ENCODE results near the gene F8. TPM values are rescaled to one million over a fixed set of nuclear protein-coding genes. Genes with fewer than 3 reads are reported as not detected.
"Not testable (repeated sequence)": the region's sequence is repeated elsewhere in the genome, so short reads cannot be mapped to it uniquely, and the experiment has no call there.

The F8 gene
- total RNA-seq, 1 donor from 2014 or later, result 1.8 TPM

- no peaks in the 10 kb centered on the region for H3K9me3 Mint-ChIP-seq (ENCODE audit: unreplicated experiment)
- H3K27ac Mint-ChIP-seq (ENCODE audit: unreplicated experiment), result no peak overlapping the region
- H3K4me3 Mint-ChIP-seq (ENCODE audit: unreplicated experiment), result no peak overlapping the region
- DNase-seq, result no peak
- H3K4me1 Mint-ChIP-seq (ENCODE audit: low read depth, unreplicated experiment), result no peaks in the 10 kb centered on the region
- TF ChIP-seq, protein P1, sequence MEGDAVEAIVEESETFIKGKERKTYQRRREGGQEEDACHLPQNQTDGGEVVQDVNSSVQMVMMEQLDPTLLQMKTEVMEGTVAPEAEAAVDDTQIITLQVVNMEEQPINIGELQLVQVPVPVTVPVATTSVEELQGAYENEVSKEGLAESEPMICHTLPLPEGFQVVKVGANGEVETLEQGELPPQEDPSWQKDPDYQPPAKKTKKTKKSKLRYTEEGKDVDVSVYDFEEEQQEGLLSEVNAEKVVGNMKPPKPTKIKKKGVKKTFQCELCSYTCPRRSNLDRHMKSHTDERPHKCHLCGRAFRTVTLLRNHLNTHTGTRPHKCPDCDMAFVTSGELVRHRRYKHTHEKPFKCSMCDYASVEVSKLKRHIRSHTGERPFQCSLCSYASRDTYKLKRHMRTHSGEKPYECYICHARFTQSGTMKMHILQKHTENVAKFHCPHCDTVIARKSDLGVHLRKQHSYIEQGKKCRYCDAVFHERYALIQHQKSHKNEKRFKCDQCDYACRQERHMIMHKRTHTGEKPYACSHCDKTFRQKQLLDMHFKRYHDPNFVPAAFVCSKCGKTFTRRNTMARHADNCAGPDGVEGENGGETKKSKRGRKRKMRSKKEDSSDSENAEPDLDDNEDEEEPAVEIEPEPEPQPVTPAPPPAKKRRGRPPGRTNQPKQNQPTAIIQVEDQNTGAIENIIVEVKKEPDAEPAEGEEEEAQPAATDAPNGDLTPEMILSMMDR (IDR thresholded peaks at IDR 0.05; ENCODE audit: partially characterized antibody, unreplicated experiment), result no peak
- H3K36me3 Mint-ChIP-seq (ENCODE audit: unreplicated experiment), result no peaks in the 10 kb centered on the region
- H3K27me3 Mint-ChIP-seq (ENCODE audit: unreplicated experiment), result no peaks in the 10 kb centered on the region
Measured at GRCh38 chrX:154828016-154828408, 194.5 kb downstream of the F8 start.

GRCh38 chrX:154827194-154828015, 195.1 kb downstream of the F8 start:
- H3K36me3 Mint-ChIP-seq (ENCODE audit: unreplicated experiment), result no peaks in the 10 kb centered on the region
- TF ChIP-seq, protein P1 (IDR thresholded peaks at IDR 0.05; ENCODE audit: partially characterized antibody, unreplicated experiment), result no peak
- no peak overlapping the region for H3K27ac Mint-ChIP-seq (ENCODE audit: unreplicated experiment)
- H3K4me1 Mint-ChIP-seq (ENCODE audit: low read depth, unreplicated experiment), result no peaks in the 10 kb centered on the region
- no peaks in the 10 kb centered on the region for H3K9me3 Mint-ChIP-seq (ENCODE audit: unreplicated experiment)
- H3K4me3 Mint-ChIP-seq (ENCODE audit: unreplicated experiment), result no peak overlapping the region
- H3K27me3 Mint-ChIP-seq (ENCODE audit: unreplicated experiment), result no peaks in the 10 kb centered on the region
- DNase-seq, result no peak

DNA sequence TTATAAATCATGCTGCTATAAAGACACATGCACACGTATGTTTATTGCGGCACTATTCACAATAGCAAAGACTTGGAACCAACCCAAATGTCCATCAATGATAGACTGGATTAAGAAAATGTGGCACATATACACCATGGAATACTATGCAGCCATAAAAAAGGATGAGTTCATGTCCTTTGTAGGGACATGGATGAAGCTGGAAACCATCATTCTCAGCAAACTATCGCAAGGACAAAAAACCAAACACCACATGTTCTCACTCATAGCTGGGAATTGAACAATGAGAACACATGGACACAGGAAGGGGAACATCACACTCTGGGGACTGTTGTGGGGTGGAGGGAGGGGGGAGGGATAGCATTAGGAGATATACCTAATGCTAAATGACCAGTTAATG, 196.9 kb downstream of the F8 start:
- not testable (repeated sequence) for H3K27me3 Mint-ChIP-seq (ENCODE audit: unreplicated experiment); H3K4me3 Mint-ChIP-seq (ENCODE audit: unreplicated experiment); H3K27ac Mint-ChIP-seq (ENCODE audit: unreplicated experiment); DNase-seq; H3K9me3 Mint-ChIP-seq (ENCODE audit: unreplicated experiment); H3K36me3 Mint-ChIP-seq (ENCODE audit: unreplicated experiment); H3K4me1 Mint-ChIP-seq (ENCODE audit: low read depth, unreplicated experiment)

- no peak overlapping the region for H3K27ac Mint-ChIP-seq (ENCODE audit: unreplicated experiment)
- no peak for DNase-seq
- H3K9me3 Mint-ChIP-seq (ENCODE audit: unreplicated experiment), result no peaks in the 10 kb centered on the region
- TF ChIP-seq, protein P1 (IDR thresholded peaks at IDR 0.05; ENCODE audit: partially characterized antibody, unreplicated experiment), result no peak
- H3K4me3 Mint-ChIP-seq (ENCODE audit: unreplicated experiment), result no peak overlapping the region
- H3K4me1 Mint-ChIP-seq (ENCODE audit: low read depth, unreplicated experiment), result no peaks in the 10 kb centered on the region
- H3K27me3 Mint-ChIP-seq (ENCODE audit: unreplicated experiment), result no peaks in the 10 kb centered on the region
- H3K36me3 Mint-ChIP-seq (ENCODE audit: unreplicated experiment), result no peaks in the 10 kb centered on the region
Measured at GRCh38 chrX:154824638-154825037, 197.9 kb downstream of the F8 start.

GRCh38 chrX:154822029-154822428, 200.5 kb downstream of the F8 start:
- TF ChIP-seq, protein P1 (IDR thresholded peaks at IDR 0.05; ENCODE audit: partially characterized antibody, unreplicated experiment), result no peak
- no peak overlapping the region for H3K4me3 Mint-ChIP-seq (ENCODE audit: unreplicated experiment)

More at GRCh38 chrX:154822029-154822428, 200.5 kb downstream of the F8 start:
- no peaks in the 10 kb centered on the region for H3K4me1 Mint-ChIP-seq (ENCODE audit: low read depth, unreplicated experiment)
- H3K36me3 Mint-ChIP-seq (ENCODE audit: unreplicated experiment), result no peaks in the 10 kb centered on the region
- H3K27me3 Mint-ChIP-seq (ENCODE audit: unreplicated experiment), result no peaks in the 10 kb centered on the region
- no peak overlapping the region for H3K27ac Mint-ChIP-seq (ENCODE audit: unreplicated experiment)
- no peaks in the 10 kb centered on the region for H3K9me3 Mint-ChIP-seq (ENCODE audit: unreplicated experiment)
- DNase-seq, result no peak

Data from glutamatergic neuron (in vitro differentiated cells).